Measurements from ENCODE around the gene SPATA6L.

The SPATA6L gene

GRCh38 chr9:4573634-4574389 is 92.5 kb downstream of the SPATA6L start:
- H3K27ac ChIP-seq, result no peak overlapping the region

GRCh38 chr9:4573176-4573575 is 93.1 kb downstream of the SPATA6L start:
- no peak overlapping the region for H3K27ac ChIP-seq
- TF ChIP-seq CTCF (conservative IDR thresholded peaks at IDR 0.05), result no peak

More at GRCh38 chr9:4573634-4574389, 92.5 kb downstream of the SPATA6L start:
- TF ChIP-seq CTCF (conservative IDR thresholded peaks at IDR 0.05), result no peak

GRCh38 chr9:4572184-4572826 is 94.0 kb downstream of the SPATA6L start:
- no peak for TF ChIP-seq CTCF (conservative IDR thresholded peaks at IDR 0.05)
- H3K27ac ChIP-seq, result no peak overlapping the region

GRCh38 chr9:4569101-4569500 is 97.2 kb downstream of the SPATA6L start:
- H3K27ac ChIP-seq, result no peak overlapping the region
- TF ChIP-seq CTCF (conservative IDR thresholded peaks at IDR 0.05), result no peak

- TF ChIP-seq CTCF (conservative IDR thresholded peaks at IDR 0.05), result no peak
- no peak overlapping the region for H3K27ac ChIP-seq
Measured at GRCh38 chr9:4567601-4568000, 98.7 kb downstream of the SPATA6L start.

- H3K27ac ChIP-seq, result no peak overlapping the region
- TF ChIP-seq CTCF (conservative IDR thresholded peaks at IDR 0.05), result no peak
Measured at GRCh38 chr9:4566806-4567205, 99.5 kb downstream of the SPATA6L start.

GRCh38 chr9:4563105-4563504 is 103.2 kb downstream of the SPATA6L start:
- no peak overlapping the region for H3K27ac ChIP-seq
- no peak for TF ChIP-seq CTCF (conservative IDR thresholded peaks at IDR 0.05)
